RWPE2 (cell line): ENCODE data around the gene SMCO2.

Experiments
- ATAC-seq: fragments of 200-7000 bp; cut with Tn5 transposase; 3 replicates; pipeline ENCODE4 v1.9.1; 2021; ENCODE audit warnings: low read depth
- DNase-seq: peaks from one replicate; pipeline ENCODE4 v3.0.0-alpha.2; 2020; ENCODE audit warnings: low spot score
- H3K27ac ChIP-seq: fragments of 450-650 bp; 2 replicates; pipeline ENCODE4 v1.5.1; 2017; ENCODE audit warnings: mild to moderate bottlenecking; ENCODE audit not compliant: poor library complexity, severe bottlenecking
- H3K27me3 ChIP-seq: fragments of 250-450 bp; sonication (Bioruptor Pico); 2 replicates; pipeline ENCODE4 v1.5.1; 2021; ENCODE audit warnings: mild to moderate bottlenecking, moderate library complexity; ENCODE audit not compliant: insufficient read depth, poor library complexity, severe bottlenecking
- H3K36me3 ChIP-seq: fragments of 250-450 bp; sonication (Bioruptor Pico); 2 replicates; pipeline ENCODE4 v1.5.1; 2020; ENCODE audit warnings: low read depth, mild to moderate bottlenecking, moderate library complexity
- H3K4me1 ChIP-seq: fragments of 250-450 bp; sonication (Bioruptor Pico); 2 replicates; pipeline ENCODE4 v1.5.1; 2021; ENCODE audit warnings: mild to moderate bottlenecking, moderate library complexity; ENCODE audit not compliant: insufficient read depth, poor library complexity, severe bottlenecking
- H3K4me3 ChIP-seq: fragments of 250-450 bp; sonication (Bioruptor Pico); 2 replicates; pipeline ENCODE4 v1.5.1; 2021; ENCODE audit warnings: mild to moderate bottlenecking, moderate library complexity; ENCODE audit not compliant: severe bottlenecking
- H3K9me3 ChIP-seq: fragments of 250-450 bp; sonication (Bioruptor Pico); 2 replicates; pipeline ENCODE4 v1.5.1; 2021; ENCODE audit warnings: mild to moderate bottlenecking, moderate library complexity; ENCODE audit not compliant: severe bottlenecking
- TF ChIP-seq, protein P1 (sequence below): fragments of 450-650 bp; IDR thresholded peaks from one replicate; pipeline ENCODE4 v1.5.1; 2017; ENCODE audit warnings: mild to moderate bottlenecking, moderate library complexity; ENCODE audit not compliant: poor library complexity, severe bottlenecking

The SMCO2 gene

DNA sequence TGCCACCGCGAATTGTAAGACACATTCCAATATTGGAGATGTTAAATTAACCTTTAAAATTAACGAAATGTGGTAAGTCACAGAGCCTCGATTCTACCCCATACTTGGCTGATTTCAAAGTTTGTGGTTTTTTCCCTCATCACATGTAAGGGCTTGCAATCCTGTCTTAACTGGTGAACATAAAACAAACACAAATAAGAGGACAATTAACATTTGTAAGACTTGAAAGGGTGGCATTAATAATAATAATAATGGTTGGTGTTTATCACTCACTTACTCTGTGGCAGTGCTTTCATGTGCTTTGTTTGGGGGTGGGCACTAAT is 104.1 kb downstream of the SMCO2 start:
- no peaks in the 10 kb centered on the region for H3K9me3 ChIP-seq
- peaks cover 40% of the 10 kb centered on the region for H3K4me1 ChIP-seq
- H3K27me3 ChIP-seq: no peaks in the 10 kb centered on the region
- ATAC-seq: no peak
- DNase-seq: no peak
- TF ChIP-seq, protein P1, sequence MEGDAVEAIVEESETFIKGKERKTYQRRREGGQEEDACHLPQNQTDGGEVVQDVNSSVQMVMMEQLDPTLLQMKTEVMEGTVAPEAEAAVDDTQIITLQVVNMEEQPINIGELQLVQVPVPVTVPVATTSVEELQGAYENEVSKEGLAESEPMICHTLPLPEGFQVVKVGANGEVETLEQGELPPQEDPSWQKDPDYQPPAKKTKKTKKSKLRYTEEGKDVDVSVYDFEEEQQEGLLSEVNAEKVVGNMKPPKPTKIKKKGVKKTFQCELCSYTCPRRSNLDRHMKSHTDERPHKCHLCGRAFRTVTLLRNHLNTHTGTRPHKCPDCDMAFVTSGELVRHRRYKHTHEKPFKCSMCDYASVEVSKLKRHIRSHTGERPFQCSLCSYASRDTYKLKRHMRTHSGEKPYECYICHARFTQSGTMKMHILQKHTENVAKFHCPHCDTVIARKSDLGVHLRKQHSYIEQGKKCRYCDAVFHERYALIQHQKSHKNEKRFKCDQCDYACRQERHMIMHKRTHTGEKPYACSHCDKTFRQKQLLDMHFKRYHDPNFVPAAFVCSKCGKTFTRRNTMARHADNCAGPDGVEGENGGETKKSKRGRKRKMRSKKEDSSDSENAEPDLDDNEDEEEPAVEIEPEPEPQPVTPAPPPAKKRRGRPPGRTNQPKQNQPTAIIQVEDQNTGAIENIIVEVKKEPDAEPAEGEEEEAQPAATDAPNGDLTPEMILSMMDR: no peak
- no peaks in the 10 kb centered on the region for H3K36me3 ChIP-seq
- H3K4me3 ChIP-seq: no peak overlapping the region
- H3K27ac ChIP-seq: peak overlapping the region; percentile 96

DNA sequence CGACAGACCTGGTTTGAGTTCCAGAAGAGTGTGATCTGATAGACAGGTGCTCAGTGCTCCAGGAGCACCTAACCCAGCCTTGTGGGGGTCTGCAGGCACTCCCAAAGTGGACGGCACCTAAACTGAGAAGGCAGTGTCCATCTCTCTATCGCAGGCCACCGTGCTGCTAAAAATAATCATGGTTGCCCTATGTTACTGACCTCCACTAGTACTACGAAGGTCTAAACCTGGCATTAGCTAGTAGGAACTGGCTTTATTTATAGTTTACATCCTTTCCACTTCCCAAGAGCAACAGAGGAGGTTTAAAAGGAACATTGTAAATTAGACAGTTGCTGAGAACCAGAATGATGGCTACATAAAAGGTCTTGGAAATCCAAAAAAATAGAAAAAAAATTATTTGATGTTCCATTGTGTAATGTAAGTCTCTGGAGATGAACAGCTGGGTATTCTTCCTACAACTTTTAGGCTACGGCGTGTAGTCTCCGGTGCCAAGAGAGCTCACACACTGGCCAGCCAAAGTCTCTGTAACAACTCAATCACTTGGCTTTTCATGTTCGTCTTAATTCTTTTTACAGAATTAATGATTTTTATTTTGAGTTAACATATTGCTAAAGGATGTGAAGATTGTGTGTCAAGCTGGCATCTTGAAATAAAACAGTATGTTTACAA is 104.8 kb downstream of the SMCO2 start:
- no peaks in the 10 kb centered on the region for H3K36me3 ChIP-seq
- H3K4me1 ChIP-seq: peaks cover 47% of the 10 kb centered on the region
- TF ChIP-seq, protein P1: no peak
- no peak overlapping the region for H3K4me3 ChIP-seq
- H3K27me3 ChIP-seq: no peaks in the 10 kb centered on the region
- no peaks in the 10 kb centered on the region for H3K9me3 ChIP-seq
- ATAC-seq (no peak), DNase-seq (no peak)
- peak overlapping the region; percentile 96 for H3K27ac ChIP-seq
